NCI-H1436 treated with DMSO at 0.1 percent for 48 hours (cell line): ENCODE measurements around the gene RFLNA.
"Not testable (repeated sequence)": the region's sequence is repeated elsewhere in the genome, so short reads cannot be mapped to it uniquely, and the experiment has no call there.

Source experiments
- DNase-seq: peaks from one replicate; lab custom pipeline; 2025; lab: John Stamatoyannopoulos, UW

The RFLNA gene

GRCh38 chr12:124283326-124283725, 11.6 kb upstream of the RFLNA start:
- no peak for DNase-seq

GRCh38 chr12:124284368-124284767, 10.5 kb upstream of the RFLNA start:
- DNase-seq: no peak

- no peak for DNase-seq
These were observed 8.5 kb upstream of the RFLNA start for GRCh38 chr12:124286414-124286813.

- DNase-seq: no peak
These were observed 7.9 kb upstream of the RFLNA start for GRCh38 chr12:124286971-124287370.

GRCh38 chr12:124289634-124290600, 5.0 kb upstream of the RFLNA start:
- DNase-seq: no peak

GRCh38 chr12:124292385-124292784, 2.5 kb upstream of the RFLNA start:
- DNase-seq: no peak

GRCh38 chr12:124293286-124294003, 1.4 kb upstream of the RFLNA start:
- DNase-seq: no peak

- DNase-seq: no peak
These were observed 652 bp downstream of the RFLNA start for GRCh38 chr12:124295431-124296058.

- DNase-seq: no peak
These were observed 1.5 kb downstream of the RFLNA start for GRCh38 chr12:124296295-124296915.

GRCh38 chr12:124296916-124297351, 2.0 kb downstream of the RFLNA start:
- DNase-seq: no peak

GRCh38 chr12:124297389-124297788, 2.5 kb downstream of the RFLNA start:
- DNase-seq: no peak

- no peak for DNase-seq
These were observed 3.0 kb downstream of the RFLNA start for GRCh38 chr12:124297856-124298255.

GRCh38 chr12:124298685-124299410, 4.0 kb downstream of the RFLNA start:
- DNase-seq: no peak

GRCh38 chr12:124299628-124300388, 4.9 kb downstream of the RFLNA start:
- DNase-seq: no peak

- DNase-seq: not testable (repeated sequence)
These were observed 5.8 kb downstream of the RFLNA start for GRCh38 chr12:124300657-124301056.

- DNase-seq: no peak
These were observed 6.3 kb downstream of the RFLNA start for GRCh38 chr12:124301084-124301654.

- DNase-seq: no peak
These were observed 7.4 kb downstream of the RFLNA start for GRCh38 chr12:124302241-124302806.

- DNase-seq: no peak
These were observed 8.1 kb downstream of the RFLNA start for GRCh38 chr12:124302807-124303578.
